GM19463 (cell line): Measurements from ENCODE around the gene IFT122.

Experiments used
- ATAC-seq: cut with Tn5 transposase; IDR thresholded peaks from one replicate; pipeline ENCODE4 v1.9.1; 2021; ENCODE audit warnings: mild to moderate bottlenecking, moderate library complexity; ENCODE audit not compliant: unreplicated experiment

Gene IFT122

GRCh38 chr3:129555616-129556357, 115.8 kb downstream of the IFT122 start:
- no peak for ATAC-seq

GRCh38 chr3:129556358-129556695, 116.3 kb downstream of the IFT122 start:
- ATAC-seq = no peak

GRCh38 chr3:129556890-129557547, 117.0 kb downstream of the IFT122 start:
- ATAC-seq = no peak

- no peak for ATAC-seq
Measured at GRCh38 chr3:129557548-129557894, 117.5 kb downstream of the IFT122 start.

GRCh38 chr3:129558081-129558771, 118.2 kb downstream of the IFT122 start:
- ATAC-seq = no peak

- ATAC-seq = no peak
Measured at GRCh38 chr3:129558772-129559564, 118.9 kb downstream of the IFT122 start.

GRCh38 chr3:129559565-129560079, 119.6 kb downstream of the IFT122 start:
- no peak for ATAC-seq

- ATAC-seq = no peak
Measured at GRCh38 chr3:129560269-129560787, 120.3 kb downstream of the IFT122 start.

- ATAC-seq = no peak
Measured at GRCh38 chr3:129560911-129561594, 121.0 kb downstream of the IFT122 start.

GRCh38 chr3:129561619-129562248, 121.7 kb downstream of the IFT122 start:
- no peak for ATAC-seq

GRCh38 chr3:129562803-129563202, 122.8 kb downstream of the IFT122 start:
- no peak for ATAC-seq

- no peak for ATAC-seq
Measured at GRCh38 chr3:129563332-129563731, 123.3 kb downstream of the IFT122 start.

GRCh38 chr3:129563850-129564535, 124.0 kb downstream of the IFT122 start:
- ATAC-seq = no peak

GRCh38 chr3:129564981-129565644, 125.1 kb downstream of the IFT122 start:
- no peak for ATAC-seq

- no peak for ATAC-seq
Measured at GRCh38 chr3:129565902-129566301, 125.9 kb downstream of the IFT122 start.

GRCh38 chr3:129567176-129567705, 127.2 kb downstream of the IFT122 start:
- ATAC-seq = no peak

GRCh38 chr3:129567939-129568338, 127.9 kb downstream of the IFT122 start:
- no peak for ATAC-seq

GRCh38 chr3:129569856-129570255, 129.8 kb downstream of the IFT122 start:
- no peak for ATAC-seq
